Renal cortical epithelial cell (primary cell): Measurements from ENCODE around the gene UGGT1. TPM values are rescaled to one million over a fixed set of nuclear protein-coding genes. Genes with fewer than 3 reads are reported as not detected.

ENCODE experiments used
- DNase-seq: peaks from one replicate; pipeline ENCODE4 v3.0.0-alpha.2; 2011; ENCODE audit warnings: low read depth
- total RNA-seq: library from RNA; depleted of rRNA; stranded (reverse); fragments of >200 nt; gene quantifications from 2 replicates; pipeline ENCODE4 v1.2.3, GENCODE V29; 2014

The UGGT1 gene
- total RNA-seq, 1 donor from 2014 or later: 126 TPM

- no peak for DNase-seq
Observed at GRCh38 chr2:128105072-128105471, 14.1 kb downstream of the UGGT1 start.

GRCh38 chr2:128108166-128108565, 17.2 kb downstream of the UGGT1 start:
- DNase-seq: no peak

DNA sequence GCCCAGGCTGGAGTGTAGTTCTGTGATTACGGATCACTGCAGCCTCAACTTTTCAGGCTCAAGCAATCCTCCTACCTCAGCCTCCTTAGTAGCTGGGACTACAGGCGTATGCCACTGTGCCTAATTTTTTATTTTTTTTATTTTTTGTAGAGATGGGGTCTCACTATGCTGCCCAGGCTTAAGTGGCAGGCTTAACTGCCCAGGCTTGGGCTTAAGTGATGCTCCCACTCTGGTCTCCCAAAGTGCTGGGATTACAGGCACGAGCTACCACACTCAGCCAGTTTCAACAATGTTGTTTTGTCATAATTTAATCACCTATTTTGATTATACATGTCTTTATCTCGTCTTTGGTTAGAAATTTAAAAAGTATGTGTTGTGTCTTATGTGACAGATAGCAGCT, 18.2 kb downstream of the UGGT1 start:
- no peak for DNase-seq

- DNase-seq: no peak
Observed at GRCh38 chr2:128115921-128116623, 25.1 kb downstream of the UGGT1 start.

DNA sequence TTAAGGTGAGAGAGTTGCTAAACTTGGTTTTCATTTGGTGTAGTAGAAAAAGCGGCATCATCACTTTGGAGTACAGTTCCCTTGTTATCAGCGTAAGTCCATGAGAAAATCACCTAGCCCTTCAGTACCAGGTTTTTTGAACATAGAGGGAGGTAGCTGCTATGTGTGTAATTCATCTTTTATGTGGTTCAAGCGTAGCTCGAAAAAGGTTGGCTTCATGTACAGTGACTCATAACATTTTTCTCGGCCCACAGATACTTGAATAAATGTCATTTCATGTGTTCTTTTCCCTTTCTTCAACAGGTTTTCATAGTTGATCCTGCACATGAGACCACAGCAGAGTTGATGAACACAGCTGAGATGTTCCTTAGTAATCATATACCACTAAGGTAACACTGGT, 43.6 kb downstream of the UGGT1 start:
- DNase-seq: no peak

DNA sequence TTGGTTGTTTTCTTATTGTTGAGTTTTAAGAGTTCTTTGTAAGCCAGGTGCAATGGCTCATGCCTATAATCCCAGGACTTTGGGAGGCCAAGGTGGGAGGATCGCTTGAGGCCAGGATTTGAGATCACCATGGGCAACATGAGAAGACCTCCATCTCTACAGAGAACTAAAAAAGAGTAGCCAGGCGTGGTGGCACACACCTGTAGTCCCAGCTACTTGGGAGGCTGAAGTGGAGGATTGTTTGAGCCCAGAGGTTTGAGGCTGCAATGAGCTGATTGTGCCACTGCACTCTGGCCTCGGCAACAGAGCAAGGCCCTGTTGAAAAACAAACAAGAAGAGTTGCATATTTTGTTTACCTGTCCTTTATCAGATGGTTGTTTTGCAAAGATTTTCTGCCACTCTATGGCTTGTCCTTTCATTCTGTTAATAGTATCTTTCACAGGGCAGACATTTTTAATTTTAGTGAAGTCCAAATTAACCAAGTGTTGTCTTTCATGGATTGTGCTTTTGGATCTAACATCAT, 46.2 kb downstream of the UGGT1 start:
- DNase-seq: no peak

- DNase-seq: no peak
Observed at GRCh38 chr2:128139624-128140023, 48.6 kb downstream of the UGGT1 start.

DNA sequence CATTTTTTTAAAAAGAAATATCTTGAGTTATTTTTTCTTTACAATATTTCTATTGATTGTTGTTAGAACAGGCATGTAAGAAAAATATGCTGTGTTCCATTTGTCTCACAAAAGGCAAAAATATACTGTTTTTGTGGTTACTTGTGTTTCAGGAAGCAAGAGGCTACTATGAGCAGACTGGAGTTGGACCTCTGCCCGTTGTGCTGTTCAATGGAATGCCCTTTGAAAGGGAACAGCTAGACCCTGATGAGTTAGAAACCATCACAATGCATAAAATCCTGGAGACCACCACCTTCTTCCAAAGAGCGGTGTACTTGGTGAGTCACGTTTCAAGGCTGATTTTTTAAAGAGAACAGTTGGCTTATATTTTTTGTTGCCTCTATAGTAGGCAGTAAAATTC, 54.7 kb downstream of the UGGT1 start:
- DNase-seq: no peak

DNA sequence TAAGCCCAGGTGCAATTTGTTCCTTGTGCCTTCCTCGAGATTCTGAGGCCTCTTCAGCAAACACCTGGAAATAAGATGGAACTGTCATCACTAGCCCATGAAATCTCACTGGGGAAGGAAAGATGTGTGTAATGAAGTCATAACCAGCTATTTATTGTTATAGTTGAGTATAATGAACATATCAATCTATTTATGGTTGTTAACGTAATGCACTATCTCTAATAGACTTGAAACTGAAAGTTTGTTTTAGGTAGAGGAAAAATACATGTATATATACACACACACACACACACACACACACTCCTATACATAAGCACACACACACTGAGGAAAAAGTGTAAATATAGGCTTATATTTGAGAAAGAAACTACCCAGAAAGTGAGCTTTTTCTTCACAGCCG, 62.8 kb downstream of the UGGT1 start:
- no peak for DNase-seq

DNA sequence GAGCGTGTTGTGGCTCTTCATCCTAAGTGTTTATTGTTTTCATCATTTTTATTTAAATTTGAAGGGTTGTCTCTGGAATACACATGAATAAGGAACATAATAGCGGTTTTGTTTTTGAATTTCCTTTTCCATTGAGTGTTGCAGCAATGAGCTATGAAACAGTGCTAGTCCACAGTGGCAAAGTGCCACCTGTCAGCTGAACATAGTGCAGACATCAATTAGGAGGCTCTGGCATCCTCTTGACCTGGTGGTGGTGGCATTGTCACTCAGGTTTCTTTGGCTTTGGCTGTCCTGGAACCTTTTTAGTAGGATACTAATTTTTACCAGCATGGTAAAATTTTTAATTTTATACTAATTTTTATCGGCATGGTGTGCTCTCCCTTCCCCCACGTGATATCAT, 63.2 kb downstream of the UGGT1 start:
- no peak for DNase-seq

GRCh38 chr2:128155970-128156369, 65.0 kb downstream of the UGGT1 start:
- DNase-seq: no peak

DNA sequence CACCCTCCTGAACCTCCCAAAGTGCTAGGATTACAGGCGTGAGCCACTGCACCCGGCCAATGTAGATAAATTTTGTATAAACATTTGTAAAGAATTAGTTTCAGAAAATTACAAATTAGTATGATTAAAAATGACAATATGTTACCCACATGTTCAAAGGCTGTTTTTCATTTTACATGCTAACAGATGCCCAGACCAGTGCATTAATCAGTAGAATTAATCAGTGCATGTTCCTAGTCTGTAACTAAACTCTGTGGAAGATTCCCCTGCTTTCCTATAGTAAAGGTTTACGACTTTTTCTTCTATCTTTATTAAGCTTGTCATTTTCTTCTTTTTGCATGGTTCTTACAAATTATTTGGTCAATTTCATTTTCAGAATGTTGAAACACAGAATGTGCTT, 65.8 kb downstream of the UGGT1 start:
- DNase-seq: no peak

- no peak for DNase-seq
Observed at GRCh38 chr2:128157644-128158043, 66.6 kb downstream of the UGGT1 start.

DNA sequence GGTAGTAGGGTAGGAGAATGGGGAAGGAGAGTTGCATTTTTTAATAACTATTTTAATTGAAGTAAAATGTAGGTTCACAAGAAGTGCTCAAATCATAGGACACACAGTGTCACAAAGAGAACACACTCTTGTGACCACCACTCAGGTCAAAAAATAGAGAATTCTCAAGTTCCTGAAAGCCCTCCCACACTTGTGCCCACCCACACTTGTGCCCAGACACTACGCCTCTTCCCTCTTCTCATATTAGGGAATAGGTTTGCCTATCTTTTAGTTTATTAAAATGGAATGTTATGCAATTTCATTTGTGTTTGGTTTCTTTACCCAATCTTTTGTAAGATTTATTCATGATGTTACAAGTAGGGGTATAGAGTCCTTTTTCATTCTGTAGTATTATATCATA, 67.2 kb downstream of the UGGT1 start:
- DNase-seq: no peak

- DNase-seq: no peak
Observed at GRCh38 chr2:128159437-128159836, 68.4 kb downstream of the UGGT1 start.

DNA sequence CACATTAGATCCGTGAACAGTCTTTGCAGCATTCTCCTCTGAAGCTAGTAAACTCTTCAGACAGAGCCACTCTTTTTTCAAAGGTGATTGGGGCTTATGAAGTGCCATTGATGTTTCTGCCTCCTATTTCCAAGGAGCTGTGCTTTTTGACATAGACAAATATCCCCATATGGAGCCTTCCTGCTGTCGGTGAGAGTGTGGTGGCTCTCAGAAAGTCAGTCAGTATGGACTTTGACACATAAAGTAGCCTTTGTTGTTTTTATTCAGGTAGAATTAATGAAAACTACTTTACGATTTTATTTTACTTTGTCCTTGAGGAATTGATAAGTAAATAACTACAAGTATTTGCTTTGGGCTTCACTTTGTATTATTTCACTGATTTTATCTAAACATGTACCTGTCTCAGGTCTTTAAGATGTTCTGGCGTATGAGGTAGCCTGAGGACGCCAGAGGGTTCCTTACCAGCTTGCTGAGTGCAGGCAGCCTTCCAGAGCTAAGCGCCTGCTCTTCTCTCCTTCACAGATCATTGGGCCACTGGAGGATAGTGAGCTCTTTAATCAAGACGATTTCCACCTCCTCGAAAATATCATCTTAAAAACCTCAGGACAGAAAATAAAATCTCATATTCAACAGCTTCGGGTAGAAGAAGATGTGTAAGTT, 69.7 kb downstream of the UGGT1 start:
- DNase-seq: no peak

GRCh38 chr2:128162266-128162665, 71.3 kb downstream of the UGGT1 start:
- DNase-seq: no peak

DNA sequence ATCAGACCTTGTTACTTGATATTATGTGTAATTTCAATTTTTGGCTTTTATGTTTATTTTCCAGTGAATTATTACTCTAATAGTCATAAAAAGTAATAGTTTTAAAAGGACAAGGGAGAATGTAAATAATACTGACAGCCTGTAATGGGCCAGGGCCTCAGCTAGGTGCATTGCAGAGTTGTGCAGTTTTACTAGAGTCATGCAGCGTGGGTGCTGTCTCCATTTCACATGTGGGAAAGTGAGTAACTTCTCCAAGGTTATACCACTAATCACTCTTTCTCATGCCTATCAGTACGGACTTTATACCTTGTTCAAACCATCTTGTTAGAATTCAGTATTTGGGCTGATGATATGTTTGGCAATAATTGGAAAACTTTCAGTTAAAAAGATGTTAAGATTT, 73.3 kb downstream of the UGGT1 start:
- DNase-seq: no peak

DNA sequence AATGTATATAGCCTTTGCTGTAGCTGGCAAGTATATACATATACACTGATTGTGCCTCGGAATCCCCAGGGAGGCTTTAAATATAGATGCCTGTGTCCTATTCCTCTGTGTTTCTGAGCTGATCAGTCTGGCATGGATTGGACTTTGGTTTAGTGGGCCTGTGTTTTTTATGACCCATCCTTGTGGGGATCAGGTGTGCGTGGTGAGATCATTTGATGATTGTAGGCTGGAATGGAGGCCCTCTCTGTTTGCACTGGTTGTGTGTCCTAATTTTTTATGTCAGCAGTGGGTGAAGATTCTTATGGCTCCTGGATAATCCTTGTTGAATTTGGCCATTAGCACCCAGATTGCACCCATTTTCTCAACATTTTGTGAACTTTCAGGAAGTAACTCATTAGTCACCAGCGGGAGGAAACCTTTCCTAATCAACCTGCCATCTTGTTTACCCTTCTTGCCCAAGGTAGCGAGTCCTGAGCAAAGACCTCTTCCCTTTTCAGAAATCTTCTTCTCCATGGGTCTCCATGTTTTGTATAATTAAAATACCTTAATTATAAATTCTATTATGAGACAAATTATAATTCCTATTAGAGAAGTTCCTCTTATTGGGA, 75.8 kb downstream of the UGGT1 start:
- no peak for DNase-seq

DNA sequence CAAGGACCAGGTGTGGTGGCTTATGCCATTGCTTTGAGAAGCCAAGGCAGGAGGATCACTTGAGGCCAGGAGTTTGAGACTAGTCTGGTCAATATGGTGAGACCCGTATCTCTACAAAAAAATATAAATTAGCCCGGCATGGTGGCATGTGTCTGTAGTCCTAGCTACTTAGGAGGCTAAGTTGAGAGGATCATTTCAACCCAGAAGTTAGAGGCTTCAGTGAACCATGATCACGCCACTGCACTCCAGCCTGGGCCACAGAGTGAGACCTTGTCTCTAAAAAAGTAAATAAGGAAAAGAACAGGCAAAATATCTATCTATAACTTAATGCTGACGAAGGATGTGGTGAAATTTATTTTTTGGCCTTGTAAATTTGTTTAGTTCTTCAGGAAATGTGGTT, 78.1 kb downstream of the UGGT1 start:
- no peak for DNase-seq

- DNase-seq: no peak
Observed at GRCh38 chr2:128169497-128169896, 78.5 kb downstream of the UGGT1 start.

DNA sequence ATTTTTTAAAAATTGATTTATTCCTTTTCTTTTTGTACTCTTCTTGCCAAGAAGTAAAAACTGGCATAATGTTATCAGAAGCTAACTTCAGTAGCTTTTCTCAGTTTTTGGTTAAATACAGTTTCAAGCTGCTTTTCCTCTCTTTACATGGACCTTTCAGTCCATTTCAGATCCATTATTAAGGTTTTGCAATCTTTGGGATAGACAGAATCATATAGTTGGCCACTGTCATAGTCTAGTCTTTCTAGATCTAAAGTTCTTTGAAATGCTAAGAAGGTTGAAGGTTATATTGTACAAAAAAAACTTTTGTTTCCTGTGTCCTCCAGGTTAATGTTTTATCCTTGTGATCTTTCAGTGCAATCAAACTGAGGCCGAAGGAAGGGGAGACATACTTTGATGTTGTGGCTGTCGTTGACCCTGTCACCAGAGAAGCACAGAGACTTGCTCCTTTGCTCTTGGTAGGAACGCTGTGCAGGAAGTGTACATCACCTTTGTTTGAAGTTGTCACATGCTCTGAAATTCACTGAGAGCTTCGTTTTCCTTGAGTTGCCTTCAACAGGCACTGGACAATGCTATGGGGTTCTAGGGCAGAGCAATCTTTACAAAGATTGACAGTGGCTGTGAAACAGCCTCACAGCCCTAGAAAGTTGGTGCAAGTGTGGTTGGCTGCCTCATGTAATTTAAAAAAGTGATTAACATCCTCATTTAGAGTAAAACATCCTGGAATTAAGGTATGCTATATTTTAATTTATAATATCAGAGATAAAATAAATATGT, 79.1 kb downstream of the UGGT1 start:
- DNase-seq: no peak
